Measurements from ENCODE around the gene SH3BP5L.
"Not testable (repeated sequence)": the region's sequence is repeated elsewhere in the genome, so short reads cannot be mapped to it uniquely, and the experiment has no call there.

SH3BP5L gene

DNA sequence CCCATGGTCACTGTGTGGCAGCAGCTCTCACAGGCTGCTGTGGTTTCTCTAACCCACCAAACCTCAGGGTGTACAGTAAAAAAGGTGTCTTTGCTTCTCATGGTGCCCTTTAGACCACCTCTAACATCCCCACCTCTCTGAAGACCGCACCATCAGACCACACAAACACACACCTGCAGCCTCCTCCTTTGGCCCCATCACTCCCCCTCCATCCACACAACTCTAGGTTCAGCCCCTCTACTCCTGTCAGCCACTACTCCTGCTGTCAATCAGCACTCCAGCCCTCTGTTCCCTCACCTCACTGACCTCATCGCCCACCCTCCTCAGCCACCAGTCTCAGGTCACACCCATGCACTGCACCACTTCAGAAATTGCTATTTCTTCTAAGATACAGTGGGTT, 25.7 kb upstream of the SH3BP5L start:
- DNase-seq (ENCODE audit: low read depth in 2 of 2): no peak

DNA sequence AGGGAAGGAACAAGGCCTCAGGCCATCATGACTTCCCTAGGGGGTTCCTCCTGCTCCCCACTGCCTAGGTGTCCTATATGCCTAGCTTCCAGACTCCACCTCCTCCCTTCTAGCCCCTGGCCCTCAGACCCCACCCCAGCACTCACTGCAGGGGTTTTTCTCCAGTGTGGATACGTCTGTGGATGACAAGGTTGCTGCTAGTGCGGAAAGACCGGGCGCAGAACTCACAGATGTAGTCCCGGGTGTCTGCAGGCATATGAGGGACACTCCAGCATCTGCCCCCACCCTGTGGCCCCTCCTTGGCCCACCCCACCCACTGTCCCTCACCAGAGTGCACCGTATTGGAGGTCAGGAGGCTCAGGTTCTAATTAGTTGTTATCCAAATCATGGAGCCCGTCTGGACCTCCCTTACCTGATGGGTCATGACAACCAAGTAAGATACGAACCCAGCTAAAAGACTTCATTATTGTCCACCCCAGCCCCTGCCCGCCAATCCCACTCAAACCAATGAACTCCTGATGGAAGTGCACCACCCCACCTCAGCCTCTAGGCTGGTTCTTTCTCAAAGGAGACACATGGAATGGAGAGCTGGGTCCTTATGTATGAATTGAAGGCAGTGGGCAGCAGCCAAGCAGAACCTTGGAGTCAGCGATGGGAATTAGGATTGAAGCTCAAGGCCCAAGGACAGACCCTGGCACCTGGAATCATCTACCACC, 25.0 kb upstream of the SH3BP5L start:
- no peak for DNase-seq (ENCODE audit: low read depth in 2 of 2)

DNA sequence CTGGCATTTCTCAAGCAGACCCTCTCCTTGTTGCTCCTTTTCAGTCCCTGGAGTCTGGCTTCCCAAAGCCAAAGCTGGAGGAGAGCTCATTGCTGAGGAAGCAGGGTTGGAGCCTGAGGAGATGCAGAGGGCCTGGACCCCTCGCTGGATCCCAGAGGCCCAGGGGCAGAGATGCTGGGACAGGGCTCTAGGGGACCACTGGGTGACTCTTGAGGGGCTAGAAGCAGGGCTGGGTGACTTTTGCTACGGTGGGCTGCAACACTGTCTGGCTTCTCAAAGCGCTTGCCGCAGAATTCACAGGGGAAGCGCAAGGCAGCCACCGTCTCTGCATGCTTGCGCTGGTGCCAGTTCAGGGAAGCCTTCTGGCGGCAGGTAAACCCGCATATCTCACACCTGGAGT, 24.4 kb upstream of the SH3BP5L start:
- no peak for DNase-seq (ENCODE audit: low read depth in 2 of 2)

DNA sequence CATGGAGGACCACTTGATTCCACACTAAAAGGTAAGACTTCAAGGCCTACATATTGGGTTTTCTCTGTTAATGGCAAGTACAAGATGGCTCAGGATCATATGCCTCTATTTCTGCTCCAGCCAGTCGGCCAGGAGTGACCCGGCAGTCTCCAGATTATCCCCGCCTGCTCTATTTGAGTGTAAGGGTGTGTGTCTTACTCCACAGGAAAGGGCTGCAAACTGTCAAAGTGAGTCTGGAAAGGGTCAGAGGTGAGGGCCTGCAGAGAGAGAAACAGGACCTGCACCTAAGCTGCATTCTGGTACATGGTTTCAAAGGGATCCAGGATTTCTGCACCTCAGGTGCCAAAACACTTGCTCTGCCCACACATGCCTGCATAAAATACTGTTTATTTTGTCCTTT, 23.9 kb upstream of the SH3BP5L start:
- DNase-seq (ENCODE audit: low read depth in 2 of 2): no peak

DNA sequence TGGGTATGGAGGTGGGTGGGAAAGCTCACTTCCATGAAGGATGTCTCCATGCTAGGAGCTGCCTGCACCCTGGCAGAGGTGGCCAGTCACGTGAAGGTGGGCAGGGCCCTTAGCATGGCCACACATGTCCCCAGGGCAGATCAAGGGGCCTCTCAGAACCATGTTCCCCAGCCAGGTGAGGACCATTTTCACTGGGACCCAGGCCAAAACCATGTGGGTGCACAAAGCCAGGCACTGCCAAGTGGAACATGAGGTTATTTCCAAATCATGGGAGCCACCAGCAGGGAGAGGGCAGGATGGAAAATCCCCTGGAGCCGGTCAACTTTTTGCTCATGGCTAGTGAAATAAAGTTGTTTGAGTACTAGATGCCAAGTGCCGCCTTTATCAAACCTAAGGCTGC, 23.4 kb upstream of the SH3BP5L start:
- no peak for DNase-seq (ENCODE audit: low read depth in 2 of 2)

DNA sequence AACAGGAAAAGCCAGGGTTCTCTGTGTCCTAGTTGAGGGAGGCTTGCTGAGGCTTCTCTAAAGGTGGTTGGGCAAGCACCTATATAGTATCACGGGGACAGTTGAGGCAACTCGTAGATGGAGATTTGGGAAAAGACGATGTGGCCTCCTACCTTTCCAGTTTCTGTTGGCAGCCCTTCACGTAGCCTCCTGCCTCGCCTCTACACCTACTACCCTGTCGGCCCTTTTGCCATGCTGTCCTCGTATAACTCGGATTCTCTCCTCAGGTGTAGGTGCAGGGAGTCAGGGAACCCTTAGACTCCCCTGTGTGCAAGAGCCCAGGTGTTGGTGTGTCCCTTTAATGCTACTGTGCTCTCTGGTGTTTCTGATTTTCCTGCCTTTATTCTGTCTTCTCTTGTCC, 22.9 kb upstream of the SH3BP5L start:
- DNase-seq (ENCODE audit: low read depth in 2 of 2): no peak

DNA sequence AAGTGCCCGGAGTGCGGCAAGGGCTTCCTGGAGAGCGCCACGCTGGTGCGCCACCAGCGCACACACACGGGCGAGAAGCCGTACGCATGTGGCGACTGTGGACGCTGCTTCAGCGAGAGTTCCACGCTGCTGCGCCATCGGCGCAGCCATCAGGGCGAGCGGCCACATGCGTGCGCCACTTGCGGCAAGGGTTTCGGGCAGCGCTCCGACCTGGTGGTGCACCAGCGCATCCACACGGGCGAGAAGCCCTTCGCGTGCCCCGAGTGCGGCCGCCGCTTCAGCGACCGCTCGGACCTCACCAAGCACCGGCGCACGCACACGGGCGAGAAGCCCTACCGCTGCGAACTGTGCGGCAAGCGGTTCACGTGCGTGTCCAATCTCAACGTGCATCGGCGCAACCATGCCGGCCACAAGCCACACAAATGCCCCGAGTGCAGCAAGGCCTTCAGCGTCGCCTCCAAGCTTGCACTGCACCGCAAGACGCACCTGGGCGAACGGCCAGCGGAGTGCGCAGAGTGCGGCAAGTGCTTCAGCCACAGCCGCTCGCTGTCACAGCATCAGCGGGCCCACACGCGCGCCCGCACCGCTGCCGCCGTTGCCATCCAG, 22.3 kb upstream of the SH3BP5L start:
- DNase-seq (ENCODE audit: low read depth in 2 of 2): no peak

DNA sequence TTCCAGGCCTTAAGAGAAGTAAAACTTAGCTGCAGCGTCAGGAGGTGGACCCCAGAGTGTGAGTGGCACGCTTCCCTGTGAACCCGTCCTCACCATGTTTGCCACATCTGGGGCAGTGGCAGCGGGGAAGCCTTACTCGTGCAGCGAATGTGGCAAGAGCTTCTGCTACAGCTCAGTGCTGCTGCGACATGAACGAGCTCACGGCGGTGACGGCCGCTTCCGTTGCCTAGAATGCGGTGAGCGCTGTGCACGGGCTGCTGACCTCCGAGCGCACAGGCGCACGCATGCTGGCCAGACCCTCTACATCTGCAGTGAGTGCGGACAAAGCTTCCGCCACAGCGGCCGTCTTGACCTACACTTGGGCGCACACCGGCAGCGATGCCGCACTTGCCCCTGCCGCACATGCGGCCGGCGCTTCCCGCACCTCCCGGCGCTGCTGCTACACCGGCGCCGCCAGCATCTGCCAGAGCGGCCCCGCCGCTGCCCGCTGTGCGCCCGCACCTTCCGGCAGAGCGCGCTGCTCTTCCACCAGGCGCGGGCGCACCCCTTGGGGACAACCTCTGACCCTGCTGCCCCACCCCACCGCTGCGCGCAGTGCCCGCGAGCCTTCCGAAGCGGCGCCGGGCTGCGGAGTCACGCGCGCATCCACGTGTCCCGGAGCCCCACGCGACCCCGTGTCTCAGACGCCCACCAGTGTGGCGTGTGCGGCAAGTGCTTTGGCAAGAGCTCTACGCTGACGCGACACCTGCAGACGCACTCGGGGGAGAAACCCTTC, 21.7 kb upstream of the SH3BP5L start:
- DNase-seq (ENCODE audit: low read depth in 2 of 2): no peak

GRCh38 chr1:248844526-248844925, 18.8 kb upstream of the SH3BP5L start:
- DNase-seq (ENCODE audit: low read depth in 2 of 2): no peak

GRCh38 chr1:248843687-248844086, 18.0 kb upstream of the SH3BP5L start:
- DNase-seq (ENCODE audit: low read depth in 2 of 2): no peak

- DNase-seq (ENCODE audit: low read depth in 2 of 2): no peak
Observed at GRCh38 chr1:248842781-248843331, 17.1 kb upstream of the SH3BP5L start.

DNA sequence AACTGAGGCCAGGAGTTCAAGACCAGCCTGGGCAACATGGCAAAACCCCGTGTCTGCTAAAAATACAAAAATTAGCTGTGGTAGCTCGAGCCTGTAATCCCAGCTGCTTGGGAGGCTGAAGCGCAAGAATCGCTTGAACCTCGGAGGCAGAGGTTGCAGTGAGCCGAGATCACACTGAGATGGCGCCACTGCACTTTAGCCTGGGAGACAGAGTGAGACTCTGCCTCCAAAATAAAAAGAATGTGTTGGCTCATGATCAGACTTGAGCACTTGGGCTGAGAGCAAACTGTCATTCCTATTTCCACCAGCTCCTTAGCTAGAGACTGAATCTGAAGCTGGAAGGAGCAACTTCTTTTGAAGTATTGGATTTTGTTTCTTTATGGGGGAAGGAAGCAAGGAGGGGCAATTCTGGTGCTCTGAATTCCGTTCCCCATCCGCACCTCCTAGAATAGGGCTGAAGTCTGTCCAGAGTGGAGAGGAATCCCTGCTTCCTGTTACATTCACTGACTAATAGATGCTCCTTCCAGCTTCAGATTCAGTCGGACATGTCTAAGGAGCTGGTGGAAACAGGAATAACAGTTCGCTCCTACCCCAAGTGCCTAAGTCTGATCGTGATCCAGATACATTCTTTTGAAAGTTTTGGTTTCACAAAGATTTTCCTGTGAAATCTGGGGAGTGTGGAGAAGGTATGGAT, 16.1 kb upstream of the SH3BP5L start:
- no peak for DNase-seq (ENCODE audit: low read depth in 2 of 2)

DNA sequence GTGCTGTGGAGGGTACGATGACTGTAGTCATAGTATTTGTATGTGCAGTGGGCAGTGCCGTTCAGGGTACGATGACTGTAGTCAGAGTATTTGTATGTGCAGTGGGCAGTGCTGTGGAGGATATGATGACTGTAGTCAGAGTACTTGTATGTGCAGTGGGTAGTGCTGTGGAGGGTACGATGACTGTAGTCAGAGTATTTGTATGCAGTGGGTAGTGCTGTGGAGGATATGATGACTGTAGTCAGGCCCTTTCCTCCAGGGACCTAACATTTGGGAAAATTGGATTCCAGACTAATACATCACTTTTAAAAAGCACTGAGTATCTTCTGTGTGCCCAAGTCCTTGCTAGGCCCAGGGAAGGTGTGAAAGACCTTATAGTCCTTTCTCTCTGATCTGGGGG, 15.2 kb upstream of the SH3BP5L start:
- no peak for DNase-seq (ENCODE audit: low read depth in 2 of 2)

DNA sequence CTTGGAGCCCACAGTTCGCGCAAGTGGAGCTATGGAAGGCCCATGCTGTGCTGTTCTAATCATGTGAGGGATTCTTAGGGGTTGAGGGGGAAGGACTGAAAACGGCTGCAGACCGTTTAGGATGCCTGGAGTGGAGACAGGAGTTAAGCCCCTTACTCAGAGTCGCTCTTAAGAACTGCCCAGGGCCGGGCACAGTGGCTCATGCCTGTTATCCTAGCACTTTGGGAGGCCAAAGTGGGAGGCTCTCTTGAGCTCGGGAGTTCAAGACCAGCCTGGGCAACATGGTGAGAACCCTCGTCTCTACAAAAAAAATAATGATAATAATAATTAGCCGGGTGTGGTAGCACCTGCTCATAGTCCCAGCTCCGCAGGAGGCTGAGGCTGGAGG, 13.4 kb upstream of the SH3BP5L start:
- no peak for DNase-seq (ENCODE audit: low read depth in 2 of 2)

DNA sequence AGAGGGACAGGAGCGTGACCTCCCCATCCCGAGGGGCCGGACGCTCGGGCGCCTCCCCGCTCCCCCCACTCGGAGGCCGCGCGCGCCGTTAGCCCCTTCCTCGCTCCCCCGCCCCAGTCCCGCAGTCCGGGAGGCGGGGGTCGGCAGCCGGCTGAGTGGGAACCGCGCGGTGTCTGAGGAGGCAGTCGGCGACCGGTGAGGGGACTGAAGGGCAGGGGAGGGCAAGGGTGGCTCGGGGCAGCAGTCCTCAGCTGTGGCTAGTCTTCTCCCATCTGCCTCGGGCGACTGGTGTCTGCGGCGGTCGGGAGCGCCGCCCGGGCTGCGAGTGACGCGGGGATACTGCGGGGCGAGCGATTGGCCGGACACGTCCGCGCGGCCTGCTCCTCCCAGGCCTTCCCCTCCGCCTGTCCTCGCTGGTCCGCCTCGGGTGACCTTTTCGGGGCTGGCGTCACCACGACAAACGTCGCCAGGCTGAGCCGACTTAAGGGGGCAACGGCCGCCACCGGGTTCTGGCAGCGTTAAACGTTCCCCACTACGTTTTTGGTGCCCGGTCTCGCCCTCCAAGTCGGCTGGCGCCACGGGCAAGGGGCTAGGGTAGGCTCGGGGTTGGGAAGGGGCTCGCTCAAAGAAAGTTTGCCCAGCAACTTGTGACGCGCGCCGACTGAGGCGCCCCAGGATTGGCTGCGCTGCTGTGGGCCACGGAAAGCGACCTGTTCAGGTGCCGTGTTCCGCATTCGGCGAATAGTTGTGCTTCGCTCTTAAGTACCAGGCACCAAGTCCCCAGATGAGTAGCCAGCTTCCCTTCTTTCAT, 12.8 kb upstream of the SH3BP5L start:
- DNase-seq (ENCODE audit: low read depth in 2 of 2): peak; percentile 69 to 77

- peak; percentile 90 to 91 for DNase-seq (ENCODE audit: low read depth in 2 of 2)
Observed at GRCh38 chr1:248837781-248838356, 12.2 kb upstream of the SH3BP5L start, which contains the start of gene ZNF672. TSS of gene ZNF672 (plus strand) at chr1:248838224. CDS start at chr1:248847275, 9,051 bp downstream.

GRCh38 chr1:248837045-248837780, 11.5 kb upstream of the SH3BP5L start:
- DNase-seq (ENCODE audit: low read depth in 2 of 2): no peak

DNA sequence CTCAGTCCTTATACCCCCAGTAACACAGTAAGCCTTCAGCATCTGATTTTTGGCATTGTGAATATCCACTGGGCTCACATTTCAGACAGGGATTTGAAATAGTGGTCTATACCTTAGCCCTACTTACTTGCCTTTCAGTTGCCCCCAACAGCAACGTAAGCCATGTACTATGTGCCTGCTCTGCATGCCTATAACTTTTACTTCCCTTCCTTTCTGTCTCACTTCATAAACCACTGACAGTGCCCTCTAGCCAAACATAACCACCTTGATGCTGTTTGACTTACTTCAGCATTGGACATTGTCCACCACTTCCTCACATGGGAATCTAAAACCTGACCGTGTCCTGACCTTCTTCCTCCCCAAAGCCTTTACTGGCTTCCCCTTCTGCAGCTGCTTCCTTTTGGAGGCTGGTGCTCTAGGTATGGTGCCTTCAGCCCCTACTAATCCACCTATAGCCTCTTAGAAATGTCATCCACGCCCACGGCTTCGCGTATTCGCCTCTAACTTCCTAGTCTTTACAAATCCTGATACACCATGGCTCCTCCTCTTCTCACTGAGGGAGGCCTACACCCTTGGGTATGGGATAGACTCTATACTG, 8.7 kb upstream of the SH3BP5L start:
- DNase-seq (ENCODE audit: low read depth in 2 of 2): no peak

- no peak for DNase-seq (ENCODE audit: low read depth in 2 of 2)
Observed at GRCh38 chr1:248831842-248832241, 6.1 kb upstream of the SH3BP5L start.

- DNase-seq (ENCODE audit: low read depth in 2 of 2): not testable (repeated sequence)
Observed at GRCh38 chr1:248830718-248831017, 5.0 kb upstream of the SH3BP5L start.

All from activated CD4-positive, alpha-beta T cell treated with anti-CD3 and anti-CD28 coated beads for 24 hours (primary cell).